ENCODE measurements around the gene SETD9.

The SETD9 gene

GRCh38 chr5:56909294-56910209 is at the start of gene SETD9:
Gene SETD9, plus strand, starts transcription at chr5:56909596. Its CDS starts 50 bp downstream, at chr5:56909646.
- no peak for FAIRE-seq

- no peak for FAIRE-seq
Measured at GRCh38 chr5:56861893-56862485, 47.4 kb upstream of the SETD9 start.

GRCh38 chr5:56862909-56863308 is 46.5 kb upstream of the SETD9 start:
- FAIRE-seq: no peak

GRCh38 chr5:56871777-56872176 is 37.6 kb upstream of the SETD9 start:
- FAIRE-seq: no peak

GRCh38 chr5:56873056-56873455 is 36.3 kb upstream of the SETD9 start:
- FAIRE-seq: no peak

- no peak for FAIRE-seq
Measured at GRCh38 chr5:56876327-56876726, 33.1 kb upstream of the SETD9 start.

- no peak for FAIRE-seq
Measured at GRCh38 chr5:56881571-56881970, 27.8 kb upstream of the SETD9 start.

- no peak for FAIRE-seq
Measured at GRCh38 chr5:56893251-56893951, 16.0 kb upstream of the SETD9 start.

- no peak for FAIRE-seq
Measured at GRCh38 chr5:56896763-56897162, 12.6 kb upstream of the SETD9 start.

GRCh38 chr5:56898213-56898612 is 11.2 kb upstream of the SETD9 start:
- FAIRE-seq: no peak

- no peak for FAIRE-seq
Measured at GRCh38 chr5:56900395-56900794, 9.0 kb upstream of the SETD9 start.

- peak; percentile 92 for FAIRE-seq
Measured at GRCh38 chr5:56900858-56901578, 8.4 kb upstream of the SETD9 start.

GRCh38 chr5:56908942-56909293 is 478 bp upstream of the SETD9 start:
- FAIRE-seq: no peak

- no peak for FAIRE-seq
Measured at GRCh38 chr5:56910210-56910965, 992 bp downstream of the SETD9 start.

- FAIRE-seq: no peak
Measured at GRCh38 chr5:56913766-56914165, 4.4 kb downstream of the SETD9 start.

- FAIRE-seq: peak; percentile 62
Measured at GRCh38 chr5:56914678-56915077, 5.3 kb downstream of the SETD9 start.

GRCh38 chr5:56917534-56917933 is 8.1 kb downstream of the SETD9 start:
- FAIRE-seq: no peak

- no peak for FAIRE-seq
Measured at GRCh38 chr5:56918054-56918453, 8.7 kb downstream of the SETD9 start.

GRCh38 chr5:56919942-56920662 is 10.7 kb downstream of the SETD9 start:
- peak; percentile 71 for FAIRE-seq

GRCh38 chr5:56922922-56923321 is 13.5 kb downstream of the SETD9 start:
- FAIRE-seq: no peak

- no peak for FAIRE-seq
Measured at GRCh38 chr5:56934325-56934724, 24.9 kb downstream of the SETD9 start.

- no peak for FAIRE-seq
Measured at GRCh38 chr5:56938858-56939257, 29.5 kb downstream of the SETD9 start.

All from islet of Langerhans (tissue), 1 donor.